K562 (cell line): ENCODE measurements around the gene C1QTNF6. TPM values are rescaled to one million over a fixed set of nuclear protein-coding genes. Genes with fewer than 3 reads are reported as not detected.
A peak's percentile ranks its signal among the peaks of the same experiment; 100 is the strongest.

Source experiments
- ATAC-seq: fragments of 200-7000 bp; cut with Tn5 transposase; 3 replicates; pipeline ENCODE4 v1.9.1; 2020; ENCODE audit warnings: moderate library complexity
- BruUV-seq: library from RNA; stranded (reverse); fragments of 400-500 nt; replicated peaks from 2 replicates; lab custom pipeline; 2021; lab: Mats Ljungman, UMichigan
- CTCF ChIA-PET: fragments of 300-600 bp; formaldehyde crosslinking; extraction: SDS; loops from one replicate; lab custom pipeline; 2021; ENCODE audit warnings: low intra/inter-chr PET ratio; lab: Yijun Ruan, JAX
- POLR2A ChIA-PET: fragments of 300-600, 350-650 bp; sonication (Branson Sonifier 250); formaldehyde crosslinking; extraction: SDS; loops from one replicate; lab custom pipeline; 2021; ENCODE audit warnings: antibody characterized with exemption, inconsistent platforms; lab: Yijun Ruan, JAX
- DNase-seq, 4 experiments: peaks; one replicate each; pipeline versions ENCODE4 v3.0.0 to v3.0.0-alpha.2; 2011 to 2018; ENCODE audit warnings: low spot score in 3 of 4, mixed read lengths in 3 of 4; ENCODE audit errors: extremely low read depth in 1 of 4
- FAIRE-seq: peaks from 2 replicates; lab custom pipeline; 2011; peaks lifted over from hg19 to GRCh38; lab: Jason Lieb, UNC
- H2AFZ ChIP-seq: 2 replicates; pipeline ENCODE4 v1.6.0; 2011; ENCODE audit warnings: low read depth, low read length, control low read depth, inconsistent platforms
- H3K27ac ChIP-seq: fragments of 200-600 bp; 3 replicates; pipeline ENCODE4 v1.8.0; 2011; ENCODE audit warnings: low read depth, mild to moderate bottlenecking, control low read depth, inconsistent platforms, low read length, moderate library complexity, mixed read lengths; ENCODE audit errors: extremely low read depth
- H3K27me3 ChIP-seq, 2 experiments: fragments of 300-600 bp in 1 of 2; 2 replicates in 1 of 2; 3 replicates in 1 of 2; pipeline versions ENCODE4 v1.6.0 to v1.8.0; 2011; ENCODE audit warnings: inconsistent platforms in 2 of 2, low read length in 2 of 2, mild to moderate bottlenecking in 1 of 2, mixed read lengths in 1 of 2, moderate library complexity in 1 of 2; ENCODE audit not compliant: control insufficient read depth in 2 of 2, insufficient read depth in 2 of 2
- H3K36me3 ChIP-seq: fragments of 300-600 bp; 3 replicates; pipeline ENCODE4 v1.8.0; 2011; ENCODE audit warnings: mild to moderate bottlenecking, low read length, inconsistent platforms; ENCODE audit not compliant: control insufficient read depth, insufficient read depth
- H3K4me1 ChIP-seq, 2 experiments: fragments of 200-600 bp in 1 of 2; replicated peaks in 1 of 2; 2 replicates in 1 of 2; 3 replicates in 1 of 2; pipeline versions ENCODE4 v1.5.1 to v1.8.0; 2011; ENCODE audit warnings: inconsistent platforms in 2 of 2, low read length in 2 of 2, mild to moderate bottlenecking in 1 of 2, mixed read lengths in 1 of 2, moderate library complexity in 1 of 2; ENCODE audit not compliant: control insufficient read depth in 2 of 2, insufficient read depth in 2 of 2
- H3K4me2 ChIP-seq: 2 replicates; pipeline ENCODE4 v1.6.1; 2011; ENCODE audit warnings: low read length, control low read depth, inconsistent platforms, mixed read lengths; ENCODE audit not compliant: insufficient read depth
- H3K4me3 ChIP-seq: fragments of 200-600 bp; sonication (generic), shearing (Covaris generic); 2 replicates; pipeline ENCODE4 v1.5.1; 2016; ENCODE audit warnings: control low read depth, inconsistent platforms
- H3K79me2 ChIP-seq: fragments of 200-600 bp; 3 replicates; pipeline ENCODE4 v1.8.0; 2011; ENCODE audit warnings: low read length, inconsistent platforms; ENCODE audit not compliant: control insufficient read depth, insufficient read depth
- H3K9ac ChIP-seq, 2 experiments: 2 replicates each; pipeline versions ENCODE4 v1.6.0 to v1.6.1; 2011; ENCODE audit warnings: low read depth in 2 of 2, low read length in 2 of 2, control low read depth in 1 of 2, inconsistent platforms in 1 of 2, mild to moderate bottlenecking in 1 of 2, mixed read lengths in 1 of 2; ENCODE audit not compliant: insufficient read depth in 1 of 2
- H3K9me1 ChIP-seq: one replicate; pipeline ENCODE4 v1.6.0; 2011; ENCODE audit warnings: inconsistent platforms, mild to moderate bottlenecking, low read length, moderate library complexity; ENCODE audit not compliant: control insufficient read depth, insufficient read depth
- H3K9me3 ChIP-seq: replicated peaks from 2 replicates; pipeline ENCODE4 v1.5.1; 2011; ENCODE audit warnings: low read depth, low read length, inconsistent platforms; ENCODE audit not compliant: control insufficient read depth, insufficient read depth
- H4K20me1 ChIP-seq: replicated peaks from 2 replicates; pipeline ENCODE4 v1.6.1; 2011; ENCODE audit warnings: low read length, inconsistent platforms, mixed read lengths; ENCODE audit not compliant: control insufficient read depth, insufficient read depth
- CBX3 ChIP-seq, 2 experiments: IDR thresholded peaks; 1 replicate in 1 of 2; 2 replicates in 1 of 2; pipeline ENCODE4 v1.6.1; 2012; ENCODE audit warnings: inconsistent platforms in 2 of 2, low read length in 2 of 2, borderline replicate concordance in 1 of 2, control low read depth in 1 of 2
- LARP7 ChIP-seq: fragments of 450-650 bp; IDR thresholded peaks from 2 replicates; pipeline ENCODE4 v1.6.1; 2016
- PTRF ChIP-seq: fragments of 450-650 bp; IDR thresholded peaks from 2 replicates; pipeline ENCODE4 v1.6.1; 2016; ENCODE audit warnings: mild to moderate bottlenecking, missing genetic modification characterization, missing compliant biosample characterization
- TRIM28 ChIP-seq: fragments of 450-650 bp; IDR thresholded peaks from 2 replicates; pipeline ENCODE4 v1.6.1; 2017
- ZFP36 ChIP-seq: fragments of 150-350 bp; IDR thresholded peaks from 2 replicates; pipeline ENCODE4 v1.6.1; 2018; ENCODE audit warnings: low read length, low read depth; ENCODE audit not compliant: partially characterized antibody
- WGBS: fragments of 100-300 bp; shearing (Covaris generic); methylation state at CpG from one replicate; pipeline ENCODE4 v1.1.6; 2016; ENCODE audit warnings: low coverage, mixed read lengths; ENCODE audit not compliant: insufficient coverage; ENCODE audit errors: missing lambda C conversion rate; 5-methylcytosine and 5-hydroxymethylcytosine counted together
- in situ Hi-C: fragments of 300-500 bp; cut with MboI; formaldehyde crosslinking; loops from 4 replicates; pipeline ENCODE4 v1.15.0; 2018; ENCODE audit warnings: inconsistent platforms, mixed read lengths
- intact Hi-C: fragments of 100-400 bp; cut with micrococcal nuclease; formaldehyde crosslinking; loops from 2 replicates; pipeline ENCODE4 v1.14.2; 2022
- polyA plus RNA-seq, 8 experiments: library from polyadenylated mRNA; depleted of rRNA in 4 of 8; stranded (reverse) in 5 of 8; unstranded in 3 of 8; fragments of >200 nt; fragmentation: Nextera tagmentation in 2 of 8; fragmentation: Illumina TruSeq in 1 of 8; extraction: Ambion mirVana in 2 of 8; extraction: Trizol in 1 of 8; gene quantifications; 2 replicates each; pipeline versions ENCODE4 v1.2.1 to v1.2.3, GENCODE V29; 2011 to 2014; ENCODE audit warnings: inconsistent platforms in 1 of 8, missing spikeins in 1 of 8
- total RNA-seq, 7 experiments: library from RNA; depleted of rRNA in 6 of 7; stranded (reverse); fragments of >200 nt in 6 of 7; fragmentation: Illumina TruSeq in 2 of 7; extraction: Trizol in 2 of 7; gene quantifications; 2 replicates each; pipeline versions ENCODE4 v1.2.1 to v1.2.3, GENCODE V29; 2011 to 2021; ENCODE audit warnings: low replicate concordance in 1 of 7
- TF ChIP-seq, protein P1 (sequence below): fragments of 450-650 bp; formaldehyde crosslinking; IDR thresholded peaks from 2 replicates; pipeline ENCODE4 v1.4.0; 2022; ENCODE audit warnings: missing genetic modification characterization

The C1QTNF6 gene
- total and polyA plus RNA-seq, 9 of the 15 experiments (the other 6 are each of a cell fraction or from before 2014, with no cell fraction given): 0.18 to 0.92 (median 0.55) TPM

DNA sequence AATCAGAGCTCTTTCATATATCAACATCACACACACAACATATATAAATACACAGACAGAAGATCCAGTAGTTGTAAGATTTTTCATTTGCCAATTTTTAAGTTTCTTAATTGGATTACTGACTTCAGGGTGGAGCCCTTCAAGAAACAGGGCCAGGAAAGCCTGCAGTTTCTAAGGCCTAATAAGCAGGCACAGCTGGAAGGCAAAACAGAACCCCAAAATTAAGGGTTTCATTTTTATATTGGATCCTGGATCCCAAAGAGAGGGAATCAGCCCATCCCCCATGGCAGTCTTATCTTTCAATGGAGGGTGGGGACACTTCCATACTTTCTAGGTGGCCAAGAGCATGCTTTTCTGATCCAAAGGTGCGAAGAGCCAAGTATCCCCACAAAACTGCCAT lies 4.7 kb upstream of the C1QTNF6 start:
- no peak for ATAC-seq
- FAIRE-seq: no peak
- Histone ChIP-seq H3K36me3 (no peaks in the 10 kb centered on the region), H3K27ac (no peak overlapping the region), H3K9me3 (peaks cover 3% of the 10 kb centered on the region; the same call in 1 of the 2 replicates), H3K4me1 (peaks cover 21 to 23% of the 10 kb centered on the region in 2 experiments), H3K4me2 (no peak overlapping the region), H3K27me3 (no peaks in the 10 kb centered on the region), H3K9ac (no peak overlapping the region), H3K4me3 (no peak overlapping the region), H2AFZ (no peak overlapping the region), H3K79me2 (no peaks in the 10 kb centered on the region), H4K20me1 (no peaks in the 10 kb centered on the region), H3K9me1 (no peaks in the 10 kb centered on the region)
- no TSS peak for BruUV-seq
- POLR2A ChIA-PET: interaction anchor here (0.6 kb wide), 1 partner anchor 255 kb away, joined by 5 read pairs; no protein-coding TSS in a partner anchor
- in situ Hi-C loops: no loop called here
- DNase-seq: no peak
- 100% methylated on average over 1 of the region's 1 CpG for WGBS
- intact Hi-C loops: loop anchor here (10.0 kb wide), 1 partner anchor 408 kb away; no protein-coding TSS in a partner anchor
- CTCF ChIA-PET: interaction anchor here (0.6 to 0.8 kb wide), 2 partner anchors 28 to 53 kb away, joined by 3 to 4 read pairs; no protein-coding TSS in a partner anchor
- no peak for TF ChIP-seq LARP7
- peak; percentile 65 for TF ChIP-seq ZFP36
- TF ChIP-seq, protein P1, sequence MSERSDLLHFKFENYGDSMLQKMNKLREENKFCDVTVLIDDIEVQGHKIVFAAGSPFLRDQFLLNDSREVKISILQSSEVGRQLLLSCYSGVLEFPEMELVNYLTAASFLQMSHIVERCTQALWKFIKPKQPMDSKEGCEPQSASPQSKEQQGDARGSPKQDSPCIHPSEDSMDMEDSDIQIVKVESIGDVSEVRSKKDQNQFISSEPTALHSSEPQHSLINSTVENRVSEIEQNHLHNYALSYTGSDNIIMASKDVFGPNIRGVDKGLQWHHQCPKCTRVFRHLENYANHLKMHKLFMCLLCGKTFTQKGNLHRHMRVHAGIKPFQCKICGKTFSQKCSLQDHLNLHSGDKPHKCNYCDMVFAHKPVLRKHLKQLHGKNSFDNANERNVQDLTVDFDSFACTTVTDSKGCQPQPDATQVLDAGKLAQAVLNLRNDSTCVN (CRISPR knock-in tag): no peak
- TF ChIP-seq PTRF (tag): no peak
- peak; percentile 31; the same call in 1 of the 2 replicates for TF ChIP-seq TRIM28
- peak in 1 of 2 experiments; percentile 42; a peak in 1 of 3 replicates for TF ChIP-seq CBX3 (IDR thresholded peaks at IDR 0.05; ENCODE audit: borderline replicate concordance in 1 of 2, low read length in 2 of 2)
